ENCODE results near the gene APC.
A peak's percentile ranks its signal among the peaks of the same experiment; 100 is the strongest.

The APC gene

DNA sequence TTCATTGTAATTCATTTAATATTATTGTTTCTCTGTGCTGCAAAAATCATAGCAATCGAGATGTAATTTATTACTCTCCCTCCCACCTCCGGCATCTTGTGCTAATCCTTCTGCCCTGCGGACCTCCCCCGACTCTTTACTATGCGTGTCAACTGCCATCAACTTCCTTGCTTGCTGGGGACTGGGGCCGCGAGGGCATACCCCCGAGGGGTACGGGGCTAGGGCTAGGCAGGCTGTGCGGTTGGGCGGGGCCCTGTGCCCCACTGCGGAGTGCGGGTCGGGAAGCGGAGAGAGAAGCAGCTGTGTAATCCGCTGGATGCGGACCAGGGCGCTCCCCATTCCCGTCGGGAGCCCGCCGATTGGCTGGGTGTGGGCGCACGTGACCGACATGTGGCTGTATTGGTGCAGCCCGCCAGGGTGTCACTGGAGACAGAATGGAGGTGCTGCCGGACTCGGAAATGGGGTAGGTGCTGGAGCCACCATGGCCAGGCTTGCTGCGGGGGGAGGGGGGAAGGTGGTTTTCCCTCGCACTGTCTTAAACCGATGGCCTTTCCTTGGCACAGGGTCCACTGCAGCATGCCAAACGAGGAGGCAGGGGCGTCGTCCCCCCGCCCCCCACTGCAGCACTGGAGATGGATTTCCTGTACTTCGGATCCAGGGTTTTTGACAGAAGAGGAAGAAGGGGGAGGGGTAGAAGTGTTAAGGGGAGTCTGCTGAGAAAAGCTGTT, at the start of gene APC (continued):
- TF ChIP-seq ZNF391 (tag by site-specific recombination; IDR thresholded peaks at IDR 0.05; ENCODE audit: borderline replicate concordance, low read depth) = no peak; the same call in 1 of the 2 replicates
- TF ChIP-seq ZNF266 (tag by site-specific recombination; IDR thresholded peaks at IDR 0.05; ENCODE audit: low read depth) = no peak
- TF ChIP-seq OVOL3 (tag by site-specific recombination; IDR thresholded peaks at IDR 0.05) = no peak
- no peak for TF ChIP-seq ZNF830 (tag by site-specific recombination; IDR thresholded peaks at IDR 0.05; ENCODE audit: low read depth)
- peak; percentile 94 for TF ChIP-seq ZNF2 (tag by site-specific recombination; IDR thresholded peaks at IDR 0.05)
- TF ChIP-seq YY1 (tag by site-specific recombination; IDR thresholded peaks at IDR 0.05) = peak; percentile 84
- TF ChIP-seq ZNF423 (tag by site-specific recombination; IDR thresholded peaks at IDR 0.05) = no peak; the same call in 1 of the 2 replicates
- TF ChIP-seq, protein P1, sequence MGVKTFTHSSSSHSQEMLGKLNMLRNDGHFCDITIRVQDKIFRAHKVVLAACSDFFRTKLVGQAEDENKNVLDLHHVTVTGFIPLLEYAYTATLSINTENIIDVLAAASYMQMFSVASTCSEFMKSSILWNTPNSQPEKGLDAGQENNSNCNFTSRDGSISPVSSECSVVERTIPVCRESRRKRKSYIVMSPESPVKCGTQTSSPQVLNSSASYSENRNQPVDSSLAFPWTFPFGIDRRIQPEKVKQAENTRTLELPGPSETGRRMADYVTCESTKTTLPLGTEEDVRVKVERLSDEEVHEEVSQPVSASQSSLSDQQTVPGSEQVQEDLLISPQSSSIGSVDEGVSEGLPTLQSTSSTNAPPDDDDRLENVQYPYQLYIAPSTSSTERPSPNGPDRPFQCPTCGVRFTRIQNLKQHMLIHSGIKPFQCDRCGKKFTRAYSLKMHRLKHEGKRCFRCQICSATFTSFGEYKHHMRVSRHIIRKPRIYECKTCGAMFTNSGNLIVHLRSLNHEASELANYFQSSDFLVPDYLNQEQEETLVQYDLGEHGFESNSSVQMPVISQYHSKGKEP (tag by site-specific recombination; IDR thresholded peaks at IDR 0.05) = no peak
- TF ChIP-seq ZNF184 (tag by site-specific recombination; IDR thresholded peaks at IDR 0.05) = no peak
- no peak for TF ChIP-seq ZNF133 (tag by site-specific recombination; IDR thresholded peaks at IDR 0.05)
- TF ChIP-seq, protein P2, sequence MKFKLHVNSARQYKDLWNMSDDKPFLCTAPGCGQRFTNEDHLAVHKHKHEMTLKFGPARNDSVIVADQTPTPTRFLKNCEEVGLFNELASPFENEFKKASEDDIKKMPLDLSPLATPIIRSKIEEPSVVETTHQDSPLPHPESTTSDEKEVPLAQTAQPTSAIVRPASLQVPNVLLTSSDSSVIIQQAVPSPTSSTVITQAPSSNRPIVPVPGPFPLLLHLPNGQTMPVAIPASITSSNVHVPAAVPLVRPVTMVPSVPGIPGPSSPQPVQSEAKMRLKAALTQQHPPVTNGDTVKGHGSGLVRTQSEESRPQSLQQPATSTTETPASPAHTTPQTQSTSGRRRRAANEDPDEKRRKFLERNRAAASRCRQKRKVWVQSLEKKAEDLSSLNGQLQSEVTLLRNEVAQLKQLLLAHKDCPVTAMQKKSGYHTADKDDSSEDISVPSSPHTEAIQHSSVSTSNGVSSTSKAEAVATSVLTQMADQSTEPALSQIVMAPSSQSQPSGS (tag by site-specific recombination; IDR thresholded peaks at IDR 0.05; ENCODE audit: low read depth) = no peak
- no peak for TF ChIP-seq PRDM1 (tag by site-specific recombination; IDR thresholded peaks at IDR 0.05)
- TF ChIP-seq ZNF175 (tag by site-specific recombination; IDR thresholded peaks at IDR 0.05) = no peak
- TF ChIP-seq ZNF404 (tag by site-specific recombination; IDR thresholded peaks at IDR 0.05) = no peak
- TF ChIP-seq, protein P3, sequence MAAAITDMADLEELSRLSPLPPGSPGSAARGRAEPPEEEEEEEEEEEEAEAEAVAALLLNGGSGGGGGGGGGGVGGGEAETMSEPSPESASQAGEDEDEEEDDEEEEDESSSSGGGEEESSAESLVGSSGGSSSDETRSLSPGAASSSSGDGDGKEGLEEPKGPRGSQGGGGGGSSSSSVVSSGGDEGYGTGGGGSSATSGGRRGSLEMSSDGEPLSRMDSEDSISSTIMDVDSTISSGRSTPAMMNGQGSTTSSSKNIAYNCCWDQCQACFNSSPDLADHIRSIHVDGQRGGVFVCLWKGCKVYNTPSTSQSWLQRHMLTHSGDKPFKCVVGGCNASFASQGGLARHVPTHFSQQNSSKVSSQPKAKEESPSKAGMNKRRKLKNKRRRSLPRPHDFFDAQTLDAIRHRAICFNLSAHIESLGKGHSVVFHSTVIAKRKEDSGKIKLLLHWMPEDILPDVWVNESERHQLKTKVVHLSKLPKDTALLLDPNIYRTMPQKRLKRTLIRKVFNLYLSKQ (tag by site-specific recombination; IDR thresholded peaks at IDR 0.05; ENCODE audit: borderline replicate concordance) = no peak
- TF ChIP-seq, protein P4, sequence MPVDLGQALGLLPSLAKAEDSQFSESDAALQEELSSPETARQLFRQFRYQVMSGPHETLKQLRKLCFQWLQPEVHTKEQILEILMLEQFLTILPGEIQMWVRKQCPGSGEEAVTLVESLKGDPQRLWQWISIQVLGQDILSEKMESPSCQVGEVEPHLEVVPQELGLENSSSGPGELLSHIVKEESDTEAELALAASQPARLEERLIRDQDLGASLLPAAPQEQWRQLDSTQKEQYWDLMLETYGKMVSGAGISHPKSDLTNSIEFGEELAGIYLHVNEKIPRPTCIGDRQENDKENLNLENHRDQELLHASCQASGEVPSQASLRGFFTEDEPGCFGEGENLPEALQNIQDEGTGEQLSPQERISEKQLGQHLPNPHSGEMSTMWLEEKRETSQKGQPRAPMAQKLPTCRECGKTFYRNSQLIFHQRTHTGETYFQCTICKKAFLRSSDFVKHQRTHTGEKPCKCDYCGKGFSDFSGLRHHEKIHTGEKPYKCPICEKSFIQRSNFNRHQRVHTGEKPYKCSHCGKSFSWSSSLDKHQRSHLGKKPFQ (tag by site-specific recombination; IDR thresholded peaks at IDR 0.05) = no peak
- no peak for TF ChIP-seq ZNF112 (tag by site-specific recombination; IDR thresholded peaks at IDR 0.05)
- TF ChIP-seq ZNF521 (tag by site-specific recombination; IDR thresholded peaks at IDR 0.05) = no peak
- TF ChIP-seq TCF7L2 (IDR thresholded peaks at IDR 0.05; ENCODE audit: borderline replicate concordance, low read depth, low read length) = no peak
- no peak for TF ChIP-seq HOXA7 (CRISPR knock-in tag; IDR thresholded peaks at IDR 0.05; ENCODE audit: borderline replicate concordance)
- no peak for TF ChIP-seq ZNF114 (tag by site-specific recombination; IDR thresholded peaks at IDR 0.05)
- TF ChIP-seq ZNF660 (tag by site-specific recombination; IDR thresholded peaks at IDR 0.05) = no peak
- no peak for TF ChIP-seq ZNF292 (tag by site-specific recombination; IDR thresholded peaks at IDR 0.05; ENCODE audit: borderline replicate concordance, low read depth)
- peak; percentile 92 for TF ChIP-seq ZIC2 (tag by site-specific recombination; IDR thresholded peaks at IDR 0.05)
- TF ChIP-seq, protein P5, sequence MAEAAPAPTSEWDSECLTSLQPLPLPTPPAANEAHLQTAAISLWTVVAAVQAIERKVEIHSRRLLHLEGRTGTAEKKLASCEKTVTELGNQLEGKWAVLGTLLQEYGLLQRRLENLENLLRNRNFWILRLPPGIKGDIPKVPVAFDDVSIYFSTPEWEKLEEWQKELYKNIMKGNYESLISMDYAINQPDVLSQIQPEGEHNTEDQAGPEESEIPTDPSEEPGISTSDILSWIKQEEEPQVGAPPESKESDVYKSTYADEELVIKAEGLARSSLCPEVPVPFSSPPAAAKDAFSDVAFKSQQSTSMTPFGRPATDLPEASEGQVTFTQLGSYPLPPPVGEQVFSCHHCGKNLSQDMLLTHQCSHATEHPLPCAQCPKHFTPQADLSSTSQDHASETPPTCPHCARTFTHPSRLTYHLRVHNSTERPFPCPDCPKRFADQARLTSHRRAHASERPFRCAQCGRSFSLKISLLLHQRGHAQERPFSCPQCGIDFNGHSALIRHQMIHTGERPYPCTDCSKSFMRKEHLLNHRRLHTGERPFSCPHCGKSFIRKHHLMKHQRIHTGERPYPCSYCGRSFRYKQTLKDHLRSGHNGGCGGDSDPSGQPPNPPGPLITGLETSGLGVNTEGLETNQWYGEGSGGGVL (tag by site-specific recombination; IDR thresholded peaks at IDR 0.05) = peak; percentile 50; the same call in 1 of the 2 replicates
- TF ChIP-seq KLF1 (tag by site-specific recombination; IDR thresholded peaks at IDR 0.05) = peak; percentile 62; the same call in 1 of the 2 replicates
- TF ChIP-seq ZNF155 (tag by site-specific recombination; IDR thresholded peaks at IDR 0.05) = no peak
